ENCODE measurements around the gene LRP1. TPM values are rescaled to one million over a fixed set of nuclear protein-coding genes. Genes with fewer than 3 reads are reported as not detected.

The LRP1 gene
- total RNA-seq, 1 donor from 2014 or later = 24.7 TPM

- Mint-ChIP-seq H3K4me1 (ENCODE audit: unreplicated experiment) (peaks cover 29% of the 10 kb centered on the region), H3K4me3 (ENCODE audit: unreplicated experiment) (peak within 1 kb of the TSS; percentile 94), H3K27ac (ENCODE audit: unreplicated experiment) (peak within 1 kb of the TSS; percentile 91), H3K9me3 (ENCODE audit: unreplicated experiment) (no peaks in the 10 kb centered on the region), H3K36me3 (ENCODE audit: low read depth, unreplicated experiment) (peaks cover 21% of the 10 kb centered on the region), H3K27me3 (ENCODE audit: unreplicated experiment) (peaks cover 35% of the 10 kb centered on the region)
- TF ChIP-seq CTCF (IDR thresholded peaks at IDR 0.05; ENCODE audit: unreplicated experiment) = no peak
- DNase-seq (ENCODE audit: low spot score) = peak; percentile 81
Observed at GRCh38 chr12:57088354-57089270, 39.7 kb upstream of the LRP1 start, which contains the start of gene NAB2. Gene NAB2 (plus strand): TSS chr12:57089114. CDS start chr12:57089272, 158 bp downstream.

GRCh38 chr12:57089271-57090245 is 38.7 kb upstream of the LRP1 start:
- TF ChIP-seq CTCF (IDR thresholded peaks at IDR 0.05; ENCODE audit: unreplicated experiment) = no peak
- H3K36me3 Mint-ChIP-seq (ENCODE audit: low read depth, unreplicated experiment) = peaks cover 21% of the 10 kb centered on the region

GRCh38 chr12:57090490-57090889 is 37.8 kb upstream of the LRP1 start:
- DNase-seq (ENCODE audit: low spot score) = no peak
- Mint-ChIP-seq H3K36me3 (ENCODE audit: low read depth, unreplicated experiment) (peaks cover 24% of the 10 kb centered on the region), H3K4me1 (ENCODE audit: unreplicated experiment) (peaks cover 36% of the 10 kb centered on the region), H3K9me3 (ENCODE audit: unreplicated experiment) (no peaks in the 10 kb centered on the region), H3K27me3 (ENCODE audit: unreplicated experiment) (peaks cover 37% of the 10 kb centered on the region), H3K4me3 (ENCODE audit: unreplicated experiment) (peak overlapping the region; percentile 94), H3K27ac (ENCODE audit: unreplicated experiment) (peak overlapping the region; percentile 54)
- TF ChIP-seq CTCF (IDR thresholded peaks at IDR 0.05; ENCODE audit: unreplicated experiment) = no peak

More at GRCh38 chr12:57089271-57090245, 38.7 kb upstream of the LRP1 start:
- Mint-ChIP-seq H3K4me3 (ENCODE audit: unreplicated experiment) (peak overlapping the region; percentile 94), H3K9me3 (ENCODE audit: unreplicated experiment) (no peaks in the 10 kb centered on the region), H3K27ac (ENCODE audit: unreplicated experiment) (peak overlapping the region; percentile 67), H3K4me1 (ENCODE audit: unreplicated experiment) (peaks cover 35% of the 10 kb centered on the region), H3K27me3 (ENCODE audit: unreplicated experiment) (peaks cover 39% of the 10 kb centered on the region)
- DNase-seq (ENCODE audit: low spot score) = peak; percentile 63

GRCh38 chr12:57090924-57091637 is 37.2 kb upstream of the LRP1 start:
- no peak for TF ChIP-seq CTCF (IDR thresholded peaks at IDR 0.05; ENCODE audit: unreplicated experiment)
- peak overlapping the region; percentile 54 for H3K27ac Mint-ChIP-seq (ENCODE audit: unreplicated experiment)
- peaks cover 34% of the 10 kb centered on the region for H3K4me1 Mint-ChIP-seq (ENCODE audit: unreplicated experiment)

More at GRCh38 chr12:57090924-57091637, 37.2 kb upstream of the LRP1 start:
- no peak for DNase-seq (ENCODE audit: low spot score)
- Mint-ChIP-seq H3K27me3 (ENCODE audit: unreplicated experiment) (peaks cover 35% of the 10 kb centered on the region), H3K4me3 (ENCODE audit: unreplicated experiment) (peak overlapping the region; percentile 94), H3K9me3 (ENCODE audit: unreplicated experiment) (no peaks in the 10 kb centered on the region), H3K36me3 (ENCODE audit: low read depth, unreplicated experiment) (peaks cover 24% of the 10 kb centered on the region)
